Posterior vena cava (tissue), 2 donors: Measurements from ENCODE around the gene ALG12. TPM values are rescaled to one million over a fixed set of nuclear protein-coding genes. Genes with fewer than 3 reads are reported as not detected.

Experiments used
- DNase-seq: peaks from one replicate; pipeline ENCODE4 v3.0.0-alpha.2; 2020; ENCODE audit warnings: low spot score
- intact Hi-C, 2 donors: fragments of 100-400 bp; cut with DNase I; formaldehyde crosslinking; loops; one replicate each; pipeline versions ENCODE4 v1.14.1 to v1.14.2; 2022 to 2023
- total RNA-seq, 2 donors: library from RNA; stranded (reverse); fragmentation: NEBNext Ultra II Directional; extraction: Animal tissue kit (Norgen Biotek cat#: 25700); gene quantifications; one replicate each; pipeline ENCODE4 v1.2.1, GENCODE V29; 2021
- donor health status: DM: yes; HTN: yes; CAD: no.
- donor health status: DM: yes; HTN: yes; CAD: no.

ALG12 gene
- total RNA-seq, 2 donors from 2014 or later: 8.9 to 11.7 TPM

GRCh38 chr22:49936018-49936972 lies 18.1 kb upstream of the ALG12 start:
- peak; percentile 98 for DNase-seq
- intact Hi-C loops: loop anchor here (2.0 to 10.0 kb wide), 2 partner anchors 83 to 289 kb away; no protein-coding TSS in a partner anchor

DNA sequence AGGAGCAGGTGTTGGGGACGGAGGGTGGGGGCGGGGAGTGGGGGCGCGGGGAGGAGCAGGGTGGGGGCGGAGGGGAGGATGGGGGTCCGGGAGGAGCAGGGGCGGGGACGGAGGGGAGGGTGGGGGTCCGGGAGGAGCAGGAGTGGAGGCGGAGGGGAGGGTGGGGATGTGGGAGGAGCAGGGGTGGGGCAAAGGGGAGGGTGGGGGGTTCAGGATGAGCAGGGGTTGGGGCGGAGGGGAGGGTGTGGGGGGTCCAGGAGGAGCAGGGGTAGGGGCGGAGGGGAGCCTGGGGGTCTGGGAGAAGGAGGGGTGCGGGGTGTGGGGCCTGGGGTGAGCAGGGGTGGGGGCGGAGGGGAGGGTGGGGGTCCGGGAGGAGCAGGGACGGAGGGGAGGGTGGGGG lies 17.3 kb upstream of the ALG12 start:
- intact Hi-C loops: loop anchor here in 1 of 2 donors (10.0 kb wide), 1 partner anchor 289 kb away; no protein-coding TSS in a partner anchor
- DNase-seq: no peak

GRCh38 chr22:49934891-49935557 lies 16.8 kb upstream of the ALG12 start:
- peak; percentile 97 for DNase-seq
- intact Hi-C loops: loop anchor here (5.0 to 10.0 kb wide), 3 partner anchors 32 to 290 kb away; partner anchors contain the start of gene IL17REL (in 1 of the 2)

GRCh38 chr22:49934160-49934890 lies 16.1 kb upstream of the ALG12 start:
- intact Hi-C loops: loop anchor here (5.0 to 10.0 kb wide), 3 partner anchors 33 to 290 kb away; partner anchors contain the start of gene IL17REL (in 1 of the 2)
- DNase-seq: no peak

- DNase-seq: no peak
- intact Hi-C loops: loop anchor here (5.0 to 10.0 kb wide), 3 partner anchors 34 to 291 kb away; partner anchors contain the start of gene IL17REL (in 1 of the 2)
Observed at GRCh38 chr22:49933236-49934159, 15.3 kb upstream of the ALG12 start.

GRCh38 chr22:49930596-49931412 lies 12.6 kb upstream of the ALG12 start:
- DNase-seq: no peak
- intact Hi-C loops: loop anchor here (5.0 to 10.0 kb wide), 3 partner anchors 36 to 294 kb away; partner anchors contain the start of gene IL17REL (in 1 of the 2)

GRCh38 chr22:49929994-49930575 lies 11.8 kb upstream of the ALG12 start:
- intact Hi-C loops: loop anchor here (2.0 to 10.0 kb wide), 4 partner anchors 37 to 295 kb away; partner anchors contain the start of gene IL17REL (in 1 of the 2)
- DNase-seq: peak; percentile 82

DNA sequence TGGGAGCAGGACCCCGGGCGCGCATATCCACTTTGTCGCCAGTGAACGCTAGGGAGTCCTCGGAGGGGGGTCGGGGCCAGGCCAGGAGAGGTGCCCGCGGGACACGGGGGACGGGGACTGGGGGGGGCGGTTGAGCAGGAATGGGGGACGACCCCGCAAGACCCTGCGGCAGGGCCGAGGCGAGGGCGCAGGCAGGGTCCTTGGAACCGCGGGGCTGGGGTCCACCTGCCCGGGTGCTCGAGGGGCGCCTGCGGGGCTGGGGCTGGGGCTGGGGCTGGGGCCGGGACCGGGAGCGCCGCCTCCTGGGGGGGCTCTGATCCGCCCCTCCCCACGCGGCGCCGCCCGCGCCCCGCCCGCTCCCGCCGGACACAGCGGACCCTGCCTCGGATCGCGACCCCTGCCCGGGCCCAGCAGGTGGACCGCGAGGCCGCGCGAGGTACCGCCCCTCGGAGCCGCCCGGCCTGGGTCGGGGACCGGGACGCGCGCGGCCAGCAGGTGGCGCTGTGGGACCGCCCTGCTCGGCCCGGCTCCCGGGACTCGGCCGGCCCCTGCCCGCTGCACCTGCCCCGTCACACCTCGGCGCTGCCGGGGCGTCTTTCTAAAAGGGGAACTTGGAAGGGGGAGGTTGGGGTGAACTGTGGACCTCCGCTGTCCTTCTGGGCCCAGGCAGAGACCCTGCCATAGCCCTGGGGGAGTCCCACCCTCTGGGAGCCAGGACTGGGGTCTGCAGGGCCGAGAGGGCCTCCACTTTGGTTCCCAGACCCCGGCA lies 11.2 kb upstream of the ALG12 start:
- intact Hi-C loops: loop anchor here in 1 of 2 donors (2.0 kb wide), 1 partner anchor 101 kb away; no protein-coding TSS in a partner anchor
- DNase-seq: peak; percentile 88

- intact Hi-C loops: loop anchor here in 1 of 2 donors (2.0 kb wide), 1 partner anchor 102 kb away; no protein-coding TSS in a partner anchor
- DNase-seq: no peak
Observed at GRCh38 chr22:49928555-49929210, 10.4 kb upstream of the ALG12 start.

- intact Hi-C loops: loop anchor here in 1 of 2 donors (2.0 kb wide), 1 partner anchor 103 kb away; no protein-coding TSS in a partner anchor
- DNase-seq: no peak
Observed at GRCh38 chr22:49928185-49928495, 9.9 kb upstream of the ALG12 start.

- DNase-seq: no peak
- intact Hi-C loops: loop anchor here (2.0 kb wide), 1 partner anchor 103 kb away; no protein-coding TSS in a partner anchor
Observed at GRCh38 chr22:49927483-49928184, 9.4 kb upstream of the ALG12 start.

DNA sequence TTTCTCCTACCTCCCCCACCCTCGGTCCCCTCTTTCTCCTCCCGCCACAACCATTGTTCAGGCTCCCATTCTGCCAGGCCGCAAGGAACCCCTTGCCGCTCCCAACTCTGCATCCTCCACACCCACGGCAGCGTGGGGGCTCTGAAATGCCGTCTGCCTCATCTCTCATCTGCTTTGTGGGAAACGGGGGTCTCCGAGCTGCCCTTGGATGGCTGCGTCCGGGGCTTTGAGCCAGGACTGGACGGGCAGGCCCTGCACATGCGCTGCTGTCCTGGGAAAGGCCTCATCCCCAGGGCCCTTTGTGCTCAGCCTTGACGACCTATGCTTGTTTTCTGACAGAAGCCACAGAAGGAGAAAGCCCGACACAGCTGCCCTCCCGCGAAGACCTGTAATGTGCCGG lies 8.7 kb upstream of the ALG12 start:
- no peak for DNase-seq
- intact Hi-C loops: loop anchor here in 1 of 2 donors (2.0 kb wide), 1 partner anchor 104 kb away; no protein-coding TSS in a partner anchor

GRCh38 chr22:49925525-49926128 lies 7.4 kb upstream of the ALG12 start:
- intact Hi-C loops: loop anchor here in 1 of 2 donors (2.0 kb wide), 1 partner anchor 105 kb away; no protein-coding TSS in a partner anchor
- no peak for DNase-seq

DNA sequence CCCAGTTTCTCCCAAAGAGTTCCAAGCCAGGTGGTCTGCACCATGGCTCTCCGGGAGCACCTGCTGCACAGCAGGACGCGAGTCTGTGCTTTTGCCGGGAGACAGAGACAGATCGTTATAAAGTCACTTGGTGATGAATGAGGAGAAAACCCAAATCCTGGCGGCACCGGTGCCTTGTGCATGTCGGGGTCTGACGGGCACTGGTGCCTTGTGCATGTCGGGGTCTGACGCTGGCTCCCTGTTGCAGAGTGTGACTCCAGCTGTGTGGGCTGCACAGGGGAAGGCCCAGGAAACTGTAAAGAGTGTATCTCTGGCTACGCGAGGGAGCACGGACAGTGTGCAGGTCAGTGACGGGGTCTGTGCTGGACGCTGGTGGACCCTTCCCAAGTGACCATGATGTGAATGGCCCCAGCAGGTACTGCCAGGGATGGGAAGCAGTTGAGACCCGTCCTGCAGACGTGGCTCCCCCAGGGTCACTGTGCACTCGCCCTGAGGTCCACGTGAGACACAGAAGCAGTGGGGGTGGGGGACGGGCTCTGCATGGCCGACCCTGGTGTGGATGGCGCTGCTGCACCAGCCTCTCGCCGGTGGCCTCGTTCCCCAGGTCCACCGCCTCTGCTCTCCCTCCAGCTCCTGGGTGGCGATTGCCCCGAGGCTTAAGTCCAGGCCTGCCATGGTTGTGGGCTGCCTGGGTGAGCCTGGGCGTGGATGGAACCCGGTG lies 6.0 kb upstream of the ALG12 start:
- intact Hi-C loops: no loop called here
- no peak for DNase-seq
